Measurements from ENCODE around the gene ZBTB38.

The ZBTB38 gene

GRCh38 chr3:141368062-141368924 is at the start of gene ZBTB38:
ZBTB38 (plus strand) TSS chr3:141368504; CDS start chr3:141442389, 73,885 bp downstream.
- no peak for DNase-seq

GRCh38 chr3:141320399-141321108 is 47.8 kb upstream of the ZBTB38 start:
- DNase-seq, result no peak

GRCh38 chr3:141321109-141321497 is 47.2 kb upstream of the ZBTB38 start:
- DNase-seq, result no peak

GRCh38 chr3:141323936-141324704 is 44.2 kb upstream of the ZBTB38 start:
- DNase-seq, result no peak

- no peak for DNase-seq
Measured at GRCh38 chr3:141326123-141326522, 42.2 kb upstream of the ZBTB38 start.

- DNase-seq, result no peak
Measured at GRCh38 chr3:141326626-141327025, 41.7 kb upstream of the ZBTB38 start.

- no peak for DNase-seq
Measured at GRCh38 chr3:141328286-141329166, 39.8 kb upstream of the ZBTB38 start.

GRCh38 chr3:141330235-141330634 is 38.1 kb upstream of the ZBTB38 start:
- DNase-seq, result no peak

GRCh38 chr3:141330718-141331376 is 37.5 kb upstream of the ZBTB38 start:
- no peak for DNase-seq

GRCh38 chr3:141331377-141332318 is 36.7 kb upstream of the ZBTB38 start:
- no peak for DNase-seq

- no peak for DNase-seq
Measured at GRCh38 chr3:141332416-141332815, 35.9 kb upstream of the ZBTB38 start.

- no peak for DNase-seq
Measured at GRCh38 chr3:141333836-141334626, 34.3 kb upstream of the ZBTB38 start.

GRCh38 chr3:141334627-141335250 is 33.6 kb upstream of the ZBTB38 start:
- no peak for DNase-seq

GRCh38 chr3:141335531-141336061 is 32.7 kb upstream of the ZBTB38 start:
- DNase-seq, result no peak

- no peak for DNase-seq
Measured at GRCh38 chr3:141336672-141337522, 31.4 kb upstream of the ZBTB38 start.

- no peak for DNase-seq
Measured at GRCh38 chr3:141337523-141337854, 30.8 kb upstream of the ZBTB38 start.

GRCh38 chr3:141337991-141338390 is 30.3 kb upstream of the ZBTB38 start:
- no peak for DNase-seq

- DNase-seq, result no peak
Measured at GRCh38 chr3:141338881-141339280, 29.4 kb upstream of the ZBTB38 start.

Measured in CD4-positive, alpha-beta T cell treated with Interleukin-21 for 1 hour (primary cell).